ENCODE measurements around the gene ACTL7B. TPM values are rescaled to one million over a fixed set of nuclear protein-coding genes. Genes with fewer than 3 reads are reported as not detected.
"Not testable (repeated sequence)": the region's sequence is repeated elsewhere in the genome, so short reads cannot be mapped to it uniquely, and the experiment has no call there.

Gene ACTL7B
- total RNA-seq, 1 donor: not detected

DNA sequence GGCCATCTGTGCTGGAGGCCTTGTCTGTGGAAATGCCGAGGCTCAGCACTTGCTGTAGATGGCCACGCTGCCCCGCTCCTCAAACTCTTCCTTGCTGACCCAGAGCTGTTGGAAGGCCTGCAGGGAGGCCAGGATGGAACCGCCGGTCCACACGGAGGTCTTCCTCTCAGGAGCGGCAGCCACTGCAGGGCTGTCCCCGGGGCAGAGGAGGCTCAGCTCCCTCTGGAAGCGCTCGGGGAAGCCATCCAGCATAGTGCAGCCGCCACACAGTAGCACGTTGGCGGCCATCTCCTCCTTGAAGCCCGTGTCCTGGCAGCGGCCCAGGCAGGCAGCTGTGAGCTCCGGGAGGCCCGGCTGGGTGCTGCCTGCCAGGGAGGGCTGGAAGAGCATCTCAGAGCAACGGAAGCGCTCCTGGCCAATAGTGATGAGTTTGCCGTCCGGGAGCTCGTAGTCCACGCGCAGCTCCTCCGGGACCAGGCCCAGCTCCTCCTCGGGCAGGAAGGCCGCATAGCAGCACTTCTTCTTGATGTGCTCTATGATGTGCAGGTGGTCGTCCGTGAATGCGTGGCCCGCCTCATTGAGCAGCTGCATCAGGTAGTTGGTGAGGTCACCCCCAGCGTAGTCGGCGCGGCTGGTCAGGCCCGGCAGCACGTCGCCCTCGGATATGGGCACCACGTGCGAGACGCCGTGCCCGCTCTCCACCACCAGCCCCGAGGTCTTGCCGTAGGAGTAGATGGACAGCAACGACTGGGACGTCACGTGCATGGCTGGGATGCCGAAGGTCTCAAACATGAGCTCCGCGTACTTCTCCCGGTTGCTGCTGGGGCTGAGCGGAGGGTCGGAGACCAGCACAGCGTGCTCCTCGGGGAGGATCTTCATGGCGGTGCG, 901 bp downstream of the ACTL7B start:
- TF ChIP-seq, protein P1, sequence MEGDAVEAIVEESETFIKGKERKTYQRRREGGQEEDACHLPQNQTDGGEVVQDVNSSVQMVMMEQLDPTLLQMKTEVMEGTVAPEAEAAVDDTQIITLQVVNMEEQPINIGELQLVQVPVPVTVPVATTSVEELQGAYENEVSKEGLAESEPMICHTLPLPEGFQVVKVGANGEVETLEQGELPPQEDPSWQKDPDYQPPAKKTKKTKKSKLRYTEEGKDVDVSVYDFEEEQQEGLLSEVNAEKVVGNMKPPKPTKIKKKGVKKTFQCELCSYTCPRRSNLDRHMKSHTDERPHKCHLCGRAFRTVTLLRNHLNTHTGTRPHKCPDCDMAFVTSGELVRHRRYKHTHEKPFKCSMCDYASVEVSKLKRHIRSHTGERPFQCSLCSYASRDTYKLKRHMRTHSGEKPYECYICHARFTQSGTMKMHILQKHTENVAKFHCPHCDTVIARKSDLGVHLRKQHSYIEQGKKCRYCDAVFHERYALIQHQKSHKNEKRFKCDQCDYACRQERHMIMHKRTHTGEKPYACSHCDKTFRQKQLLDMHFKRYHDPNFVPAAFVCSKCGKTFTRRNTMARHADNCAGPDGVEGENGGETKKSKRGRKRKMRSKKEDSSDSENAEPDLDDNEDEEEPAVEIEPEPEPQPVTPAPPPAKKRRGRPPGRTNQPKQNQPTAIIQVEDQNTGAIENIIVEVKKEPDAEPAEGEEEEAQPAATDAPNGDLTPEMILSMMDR (IDR thresholded peaks at IDR 0.05; ENCODE audit: insufficient read depth, low read depth, low read length): no peak
- DNase-seq (ENCODE audit: low read depth): no peak

GRCh38 chr9:108854094-108854493, 1.7 kb downstream of the ACTL7B start:
- TF ChIP-seq, protein P1 (IDR thresholded peaks at IDR 0.05; ENCODE audit: insufficient read depth, low read depth, low read length): no peak
- no peak for DNase-seq (ENCODE audit: low read depth)
- H3K4me3 ChIP-seq (ENCODE audit: low read depth, low read length): no peak overlapping the region

More for the DNA sequence above, 901 bp downstream of the ACTL7B start:
- H3K4me3 ChIP-seq (ENCODE audit: low read depth, low read length): no peak overlapping the region

- no peak for DNase-seq (ENCODE audit: low read depth)
- TF ChIP-seq, protein P1 (IDR thresholded peaks at IDR 0.05; ENCODE audit: insufficient read depth, low read depth, low read length): no peak
- no peak overlapping the region for H3K4me3 ChIP-seq (ENCODE audit: low read depth, low read length)
Observed at GRCh38 chr9:108852079-108852478, 3.7 kb downstream of the ACTL7B start.

DNA sequence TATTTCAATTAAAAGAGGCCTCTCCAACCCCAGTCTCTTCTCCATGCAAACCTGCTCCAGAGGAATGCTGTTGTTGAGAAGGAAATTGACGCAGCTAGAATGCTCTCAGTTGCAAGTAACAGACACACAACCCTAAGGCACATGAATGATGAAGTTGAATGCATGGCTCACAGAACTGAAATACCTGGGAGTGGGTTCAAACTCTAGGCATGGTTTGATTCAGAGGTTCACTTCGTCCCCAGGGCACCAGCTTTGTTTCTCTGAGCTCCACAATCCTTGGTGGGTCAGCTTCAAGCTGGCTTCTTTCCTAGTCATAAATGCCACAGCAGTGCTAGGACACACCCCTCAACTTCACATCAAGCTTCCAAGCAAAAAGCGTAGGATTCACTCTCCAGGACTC, 4.6 kb downstream of the ACTL7B start:
- TF ChIP-seq, protein P1 (IDR thresholded peaks at IDR 0.05; ENCODE audit: insufficient read depth, low read depth, low read length): no peak
- no peak overlapping the region for H3K4me3 ChIP-seq (ENCODE audit: low read depth, low read length)
- no peak for DNase-seq (ENCODE audit: low read depth)

GRCh38 chr9:108850293-108850897, 5.4 kb downstream of the ACTL7B start:
- no peak overlapping the region for H3K4me3 ChIP-seq (ENCODE audit: low read depth, low read length)
- DNase-seq (ENCODE audit: low read depth): peak; percentile 44
- TF ChIP-seq, protein P1 (IDR thresholded peaks at IDR 0.05; ENCODE audit: insufficient read depth, low read depth, low read length): peak; percentile 33

DNA sequence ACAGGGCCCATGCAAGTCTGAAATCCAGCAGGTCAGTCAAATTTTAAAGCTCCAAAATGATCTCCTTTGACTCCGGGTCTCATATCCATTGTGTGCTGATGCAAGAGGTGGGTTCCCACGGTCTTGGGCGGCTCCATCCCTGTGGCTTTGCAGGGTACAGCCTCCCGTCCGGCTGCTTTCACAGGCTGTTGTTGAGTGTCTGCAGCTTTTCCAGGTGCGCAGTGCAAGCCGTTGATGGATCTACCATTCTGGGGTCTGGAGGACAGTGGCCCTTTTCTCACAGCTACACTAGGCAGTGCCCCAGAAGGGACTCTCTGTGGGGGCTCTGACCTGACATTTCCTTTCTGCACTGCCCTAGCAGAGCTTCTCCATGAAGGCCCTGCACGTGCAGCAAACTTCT, 7.5 kb downstream of the ACTL7B start:
- DNase-seq (ENCODE audit: low read depth); H3K4me3 ChIP-seq (ENCODE audit: low read depth, low read length): not testable (repeated sequence)

GRCh38 chr9:108845947-108846346, 9.8 kb downstream of the ACTL7B start:
- DNase-seq (ENCODE audit: low read depth): no peak
- no peak overlapping the region for H3K4me3 ChIP-seq (ENCODE audit: low read depth, low read length)
- TF ChIP-seq, protein P1 (IDR thresholded peaks at IDR 0.05; ENCODE audit: insufficient read depth, low read depth, low read length): no peak
